ENCODE results near the gene GUCA1A. TPM values are rescaled to one million over a fixed set of nuclear protein-coding genes. Genes with fewer than 3 reads are reported as not detected.
"Not testable (repeated sequence)": the region's sequence is repeated elsewhere in the genome, so short reads cannot be mapped to it uniquely, and the experiment has no call there.

Gene GUCA1A
- total RNA-seq, 2 experiments from 2014 or later, result 0.20 TPM; not detected in 1

DNA sequence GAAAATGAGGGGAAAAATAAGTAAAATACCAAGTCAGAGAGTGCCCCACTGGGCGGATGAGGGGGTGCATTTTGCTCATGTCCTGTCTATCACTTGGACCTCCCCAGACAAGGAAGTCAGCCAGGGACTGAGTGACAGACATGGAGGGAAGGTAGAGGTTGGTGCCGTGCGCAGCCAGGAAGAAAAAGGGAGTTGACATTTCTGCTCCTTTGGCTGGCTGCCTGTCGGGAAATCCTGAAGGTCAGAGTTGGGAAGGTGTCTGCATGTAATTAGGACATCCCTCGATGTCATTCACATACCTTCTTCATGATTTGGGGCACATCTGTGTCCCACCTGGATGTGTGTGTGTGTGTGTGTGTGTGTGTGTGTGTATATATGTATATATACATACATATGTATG is 8.9 kb downstream of the GUCA1A start:
- ATAC-seq (no peak), DNase-seq (no peak)
- intact Hi-C loops (cut with micrococcal nuclease), result no loop called here
- Mint-ChIP-seq H3K9me3 (no peaks in the 10 kb centered on the region), H3K27ac (no peak overlapping the region), H3K4me3 (no peak overlapping the region), H3K36me3 (ENCODE audit: low read depth) (no peaks in the 10 kb centered on the region), H3K4me1 (ENCODE audit: low read depth) (peaks cover 5% of the 10 kb centered on the region), H3K27me3 (peaks cover 4% of the 10 kb centered on the region)
- ChIA-PET POLR2A (no interaction called here), CTCF (interaction anchor here (0.8 kb wide), 1 partner anchor 366 kb away, joined by 5 read pairs; no protein-coding TSS in a partner anchor)
- TF ChIP-seq CTCF (IDR thresholded peaks at IDR 0.05), result no peak

DNA sequence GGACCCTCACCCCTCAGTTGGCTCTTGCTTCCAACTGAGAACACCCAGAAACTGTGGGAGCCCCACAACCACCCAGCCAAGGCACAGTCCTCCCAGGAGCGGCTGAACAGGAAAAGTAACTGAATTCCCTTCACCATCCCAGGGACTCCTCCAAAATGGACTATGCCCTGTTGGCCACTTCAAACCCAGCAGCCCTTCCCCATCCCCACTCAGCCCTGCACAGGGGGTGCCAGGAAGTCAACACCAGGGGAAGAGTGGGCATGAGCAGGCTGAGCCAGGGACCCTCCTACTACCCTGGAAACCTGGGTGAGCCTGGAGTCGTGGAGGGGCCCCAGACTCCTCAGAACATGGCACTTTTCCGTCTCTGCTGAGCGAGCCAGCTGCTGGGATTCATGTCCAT is 11.3 kb downstream of the GUCA1A start:
- H3K4me3 Mint-ChIP-seq, result no peak overlapping the region
- H3K27me3 Mint-ChIP-seq, result peaks cover 4% of the 10 kb centered on the region
- DNase-seq (no peak), ATAC-seq (no peak)
- no peaks in the 10 kb centered on the region for H3K36me3 Mint-ChIP-seq (ENCODE audit: low read depth)
- no peaks in the 10 kb centered on the region for H3K9me3 Mint-ChIP-seq
- ChIA-PET POLR2A (no interaction called here), CTCF (interaction anchor here (1.1 kb wide), 1 partner anchor 76 kb away, joined by 3 read pairs; no protein-coding TSS in a partner anchor)
- H3K27ac Mint-ChIP-seq, result no peak overlapping the region
- intact Hi-C loops (cut with micrococcal nuclease), result no loop called here
- peaks cover 5% of the 10 kb centered on the region for H3K4me1 Mint-ChIP-seq (ENCODE audit: low read depth)
- no peak for TF ChIP-seq CTCF (IDR thresholded peaks at IDR 0.05)

- Mint-ChIP-seq H3K27me3 (no peaks in the 10 kb centered on the region), H3K4me1 (ENCODE audit: low read depth) (no peaks in the 10 kb centered on the region), H3K36me3 (ENCODE audit: low read depth) (no peaks in the 10 kb centered on the region), H3K4me3 (no peak overlapping the region), H3K9me3 (no peaks in the 10 kb centered on the region), H3K27ac (no peak overlapping the region)
- TF ChIP-seq CTCF (IDR thresholded peaks at IDR 0.05), result no peak
- CTCF ChIA-PET, result interaction anchor here (0.9 to 1.3 kb wide), 4 partner anchors 17 to 82 kb away, joined by 3 to 4 read pairs (median 4); no protein-coding TSS in a partner anchor
- no peak for ATAC-seq
- DNase-seq, result no peak
- POLR2A ChIA-PET, result no interaction called here
- intact Hi-C loops (cut with micrococcal nuclease), result no loop called here
These were observed 12.4 kb downstream of the GUCA1A start for GRCh38 chr6:42185597-42185996.

- intact Hi-C loops (cut with micrococcal nuclease), result no loop called here
- DNase-seq, result no peak
- Mint-ChIP-seq H3K9me3 (no peaks in the 10 kb centered on the region), H3K4me3 (no peak overlapping the region), H3K27me3 (no peaks in the 10 kb centered on the region), H3K27ac (no peak overlapping the region), H3K4me1 (ENCODE audit: low read depth) (no peaks in the 10 kb centered on the region), H3K36me3 (ENCODE audit: low read depth) (no peaks in the 10 kb centered on the region)
- POLR2A ChIA-PET, result no interaction called here
- CTCF ChIA-PET, result interaction anchor here (0.8 to 1.0 kb wide), 3 partner anchors 11 to 401 kb away, joined by 3 read pairs; partner anchors contain the start of gene TOMM6
- TF ChIP-seq CTCF (IDR thresholded peaks at IDR 0.05), result no peak
- ATAC-seq, result no peak
These were observed 15.2 kb downstream of the GUCA1A start for GRCh38 chr6:42188406-42188805.

GRCh38 chr6:42190554-42191183 is 17.5 kb downstream of the GUCA1A start:
- intact Hi-C loops (cut with micrococcal nuclease), result no loop called here
- POLR2A ChIA-PET, result no interaction called here
- no peaks in the 10 kb centered on the region for H3K36me3 Mint-ChIP-seq (ENCODE audit: low read depth)
- H3K27me3 Mint-ChIP-seq, result no peaks in the 10 kb centered on the region
- H3K4me3 Mint-ChIP-seq, result no peak overlapping the region
- CTCF ChIA-PET, result interaction anchor here (1.1 to 1.5 kb wide), 3 partner anchors 24 to 414 kb away, joined by 3 to 4 read pairs (median 3); no protein-coding TSS in a partner anchor
- no peak for DNase-seq
- no peak overlapping the region for H3K27ac Mint-ChIP-seq
- no peak for TF ChIP-seq CTCF (IDR thresholded peaks at IDR 0.05)
- H3K9me3 Mint-ChIP-seq, result no peaks in the 10 kb centered on the region
- no peaks in the 10 kb centered on the region for H3K4me1 Mint-ChIP-seq (ENCODE audit: low read depth)
- ATAC-seq, result no peak

GRCh38 chr6:42192385-42192784 is 19.2 kb downstream of the GUCA1A start:
- CTCF ChIA-PET; H3K27ac Mint-ChIP-seq; intact Hi-C loops (cut with micrococcal nuclease); H3K4me3 Mint-ChIP-seq; H3K27me3 Mint-ChIP-seq; H3K36me3 Mint-ChIP-seq (ENCODE audit: low read depth); DNase-seq; ATAC-seq; POLR2A ChIA-PET; H3K4me1 Mint-ChIP-seq (ENCODE audit: low read depth); H3K9me3 Mint-ChIP-seq: not testable (repeated sequence)

Data from activated CD8-positive, alpha-beta T cell treated with anti-CD3 and anti-CD28 coated beads for 36 hours (primary cell).